ENCODE measurements around the gene NSF.

Gene NSF

DNA sequence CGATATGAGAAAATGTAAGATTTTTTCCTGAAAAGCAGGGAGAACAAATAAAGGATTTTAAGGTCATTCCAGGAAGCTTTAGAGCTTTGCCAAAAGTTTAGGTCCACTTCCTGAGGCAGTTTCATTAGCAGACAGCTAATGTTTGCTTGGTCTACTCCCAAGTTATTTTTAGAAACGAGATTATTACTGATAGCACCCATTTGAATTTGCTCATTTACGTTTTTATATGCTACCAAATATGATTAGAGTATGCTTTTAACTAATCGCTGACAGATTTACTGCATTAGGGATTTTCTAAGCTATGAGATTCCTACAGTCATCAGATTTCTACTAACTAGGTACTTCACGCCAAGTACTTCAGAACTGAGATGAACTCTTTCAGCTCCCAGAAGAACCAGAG is 129.9 kb downstream of the NSF start:
- no peaks in the 10 kb centered on the region for H4K20me1 ChIP-seq (ENCODE audit: control insufficient read depth, insufficient read depth, low read depth, low read length)
- H3K27ac ChIP-seq (ENCODE audit: low read depth, low read length) = no peak overlapping the region
- TF ChIP-seq, protein P1, sequence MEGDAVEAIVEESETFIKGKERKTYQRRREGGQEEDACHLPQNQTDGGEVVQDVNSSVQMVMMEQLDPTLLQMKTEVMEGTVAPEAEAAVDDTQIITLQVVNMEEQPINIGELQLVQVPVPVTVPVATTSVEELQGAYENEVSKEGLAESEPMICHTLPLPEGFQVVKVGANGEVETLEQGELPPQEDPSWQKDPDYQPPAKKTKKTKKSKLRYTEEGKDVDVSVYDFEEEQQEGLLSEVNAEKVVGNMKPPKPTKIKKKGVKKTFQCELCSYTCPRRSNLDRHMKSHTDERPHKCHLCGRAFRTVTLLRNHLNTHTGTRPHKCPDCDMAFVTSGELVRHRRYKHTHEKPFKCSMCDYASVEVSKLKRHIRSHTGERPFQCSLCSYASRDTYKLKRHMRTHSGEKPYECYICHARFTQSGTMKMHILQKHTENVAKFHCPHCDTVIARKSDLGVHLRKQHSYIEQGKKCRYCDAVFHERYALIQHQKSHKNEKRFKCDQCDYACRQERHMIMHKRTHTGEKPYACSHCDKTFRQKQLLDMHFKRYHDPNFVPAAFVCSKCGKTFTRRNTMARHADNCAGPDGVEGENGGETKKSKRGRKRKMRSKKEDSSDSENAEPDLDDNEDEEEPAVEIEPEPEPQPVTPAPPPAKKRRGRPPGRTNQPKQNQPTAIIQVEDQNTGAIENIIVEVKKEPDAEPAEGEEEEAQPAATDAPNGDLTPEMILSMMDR (IDR thresholded peaks at IDR 0.05; ENCODE audit: low read depth, low read length, poor library complexity, severe bottlenecking) = no peak
- no peak for TF ChIP-seq EZH2phosphoT487 (IDR thresholded peaks at IDR 0.05; ENCODE audit: borderline replicate concordance, low read length)

DNA sequence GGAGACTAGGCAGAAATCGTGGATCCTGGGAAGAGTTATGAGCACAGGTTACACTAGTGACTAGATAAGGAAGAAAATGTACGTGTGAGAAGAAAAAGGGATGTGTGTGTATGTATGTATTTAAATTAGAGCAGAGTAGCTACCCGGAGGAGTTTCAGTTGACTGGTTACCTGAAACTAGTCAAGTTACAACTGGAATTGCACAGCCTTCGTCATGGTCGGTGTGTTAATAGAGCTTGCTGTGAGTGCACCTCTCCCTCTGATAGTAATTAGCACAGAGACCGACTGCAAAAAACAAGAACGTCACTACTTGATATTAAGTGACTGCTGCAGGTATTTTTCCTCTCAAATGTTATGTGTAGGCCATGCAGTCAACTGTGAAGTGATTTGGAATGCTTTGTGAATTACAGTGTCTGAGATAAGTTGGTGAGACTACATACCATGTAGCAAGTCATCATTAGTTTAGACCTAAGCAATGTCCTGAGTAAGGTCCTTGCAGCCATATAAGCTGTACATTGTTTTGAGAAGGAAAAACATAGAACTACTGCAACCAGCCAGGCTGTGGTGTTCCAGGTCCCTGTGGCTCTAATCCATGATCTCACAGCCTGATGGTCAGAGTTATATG is 132.3 kb downstream of the NSF start:
- no peak overlapping the region for H3K4me2 ChIP-seq (ENCODE audit: low read length)

More for the DNA sequence above, 129.9 kb downstream of the NSF start:
- no peaks in the 10 kb centered on the region for H3K9me3 ChIP-seq (ENCODE audit: control insufficient read depth, insufficient read depth, low read length)
- H3K36me3 ChIP-seq (ENCODE audit: control insufficient read depth, low read length) = peaks cover 9% of the 10 kb centered on the region
- no peaks in the 10 kb centered on the region for H3K79me2 ChIP-seq (ENCODE audit: control insufficient read depth, low read length)
- no peak overlapping the region for H3K4me3 ChIP-seq (ENCODE audit: low read length)
- H3K9me2 ChIP-seq (replicated peaks; ENCODE audit: control insufficient read depth, low read length) = no peaks in the 10 kb centered on the region
- no peaks in the 10 kb centered on the region for H3K4me1 ChIP-seq (ENCODE audit: control insufficient read depth, low read length)
- H3K27me3 ChIP-seq (ENCODE audit: control insufficient read depth, low read length) = no peaks in the 10 kb centered on the region
- no peaks in the 10 kb centered on the region for H3F3A ChIP-seq (ENCODE audit: control insufficient read depth, insufficient read depth)
- no peak overlapping the region for H3K4me2 ChIP-seq (ENCODE audit: low read length)

DNA sequence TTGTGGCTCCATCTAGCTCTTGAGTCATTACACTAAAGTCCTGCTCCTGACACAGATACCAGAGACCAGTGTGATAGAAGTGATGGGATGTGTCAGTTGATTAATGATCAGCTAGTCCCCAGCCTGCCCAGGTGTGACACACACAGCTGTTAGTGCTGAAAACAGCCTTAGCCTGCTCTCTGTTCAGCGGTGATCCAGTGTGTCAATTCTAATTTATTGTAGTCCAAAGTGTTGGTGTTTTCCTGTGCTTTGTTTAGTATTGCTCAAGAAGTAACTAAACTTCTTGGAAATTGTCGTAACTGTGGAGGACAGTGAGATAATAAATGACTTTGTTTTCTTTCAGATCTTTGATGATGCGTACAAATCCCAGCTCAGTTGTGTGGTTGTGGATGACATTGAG is 135.7 kb downstream of the NSF start:
- no peak overlapping the region for H3K4me2 ChIP-seq (ENCODE audit: low read length)
- H3K4me1 ChIP-seq (ENCODE audit: control insufficient read depth, low read length) = no peaks in the 10 kb centered on the region
- H3K79me2 ChIP-seq (ENCODE audit: control insufficient read depth, low read length) = no peaks in the 10 kb centered on the region
- H3K27me3 ChIP-seq (ENCODE audit: control insufficient read depth, low read length) = no peaks in the 10 kb centered on the region
- no peak overlapping the region for H3K4me3 ChIP-seq (ENCODE audit: low read length)
- no peaks in the 10 kb centered on the region for H3K9me2 ChIP-seq (replicated peaks; ENCODE audit: control insufficient read depth, low read length)
- H4K20me1 ChIP-seq (ENCODE audit: control insufficient read depth, insufficient read depth, low read depth, low read length) = no peaks in the 10 kb centered on the region
- H3K27ac ChIP-seq (ENCODE audit: low read depth, low read length) = no peak overlapping the region
- H3K9me3 ChIP-seq (ENCODE audit: control insufficient read depth, insufficient read depth, low read length) = no peaks in the 10 kb centered on the region
- H3F3A ChIP-seq (ENCODE audit: control insufficient read depth, insufficient read depth) = no peaks in the 10 kb centered on the region
- H3K36me3 ChIP-seq (ENCODE audit: control insufficient read depth, low read length) = 0 out of 2 replicates have a peak, but pooled peaks cover 9% of the 10 kb centered on the region
- no peak for TF ChIP-seq EZH2phosphoT487 (IDR thresholded peaks at IDR 0.05; ENCODE audit: borderline replicate concordance, low read length)
- TF ChIP-seq, protein P1 (IDR thresholded peaks at IDR 0.05; ENCODE audit: low read depth, low read length, poor library complexity, severe bottlenecking) = no peak

More for the DNA sequence above, 132.3 kb downstream of the NSF start:
- TF ChIP-seq, protein P1 (IDR thresholded peaks at IDR 0.05; ENCODE audit: low read depth, low read length, poor library complexity, severe bottlenecking) = no peak
- no peak for TF ChIP-seq EZH2phosphoT487 (IDR thresholded peaks at IDR 0.05; ENCODE audit: borderline replicate concordance, low read length)
- Histone ChIP-seq H4K20me1 (ENCODE audit: control insufficient read depth, insufficient read depth, low read depth, low read length) (no peaks in the 10 kb centered on the region), H3K9me3 (ENCODE audit: control insufficient read depth, insufficient read depth, low read length) (no peaks in the 10 kb centered on the region), H3K79me2 (ENCODE audit: control insufficient read depth, low read length) (no peaks in the 10 kb centered on the region), H3F3A (ENCODE audit: control insufficient read depth, insufficient read depth) (no peaks in the 10 kb centered on the region), H3K4me1 (ENCODE audit: control insufficient read depth, low read length) (no peaks in the 10 kb centered on the region), H3K4me3 (ENCODE audit: low read length) (no peak overlapping the region), H3K36me3 (ENCODE audit: control insufficient read depth, low read length) (0 out of 2 replicates have a peak, but pooled peaks cover 5% of the 10 kb centered on the region), H3K27ac (ENCODE audit: low read depth, low read length) (no peak overlapping the region), H3K27me3 (ENCODE audit: control insufficient read depth, low read length) (no peaks in the 10 kb centered on the region), H3K9me2 (replicated peaks; ENCODE audit: control insufficient read depth, low read length) (no peaks in the 10 kb centered on the region)
